GM21528 (cell line): Measurements from ENCODE around the gene RNF8.
"Not testable (repeated sequence)": the region's sequence is repeated elsewhere in the genome, so short reads cannot be mapped to it uniquely, and the experiment has no call there.

Experiments
- ATAC-seq: cut with Tn5 transposase; IDR thresholded peaks from one replicate; pipeline ENCODE4 v1.9.1; 2021; ENCODE audit warnings: mild to moderate bottlenecking, moderate library complexity; ENCODE audit not compliant: unreplicated experiment, low FRiP score

RNF8 gene

GRCh38 chr6:37353761-37354525, at the start of gene RNF8:
TSS of gene RNF8 (plus strand) at chr6:37353983. CDS start at chr6:37354165, 182 bp downstream.
- ATAC-seq: peak; percentile 81

DNA sequence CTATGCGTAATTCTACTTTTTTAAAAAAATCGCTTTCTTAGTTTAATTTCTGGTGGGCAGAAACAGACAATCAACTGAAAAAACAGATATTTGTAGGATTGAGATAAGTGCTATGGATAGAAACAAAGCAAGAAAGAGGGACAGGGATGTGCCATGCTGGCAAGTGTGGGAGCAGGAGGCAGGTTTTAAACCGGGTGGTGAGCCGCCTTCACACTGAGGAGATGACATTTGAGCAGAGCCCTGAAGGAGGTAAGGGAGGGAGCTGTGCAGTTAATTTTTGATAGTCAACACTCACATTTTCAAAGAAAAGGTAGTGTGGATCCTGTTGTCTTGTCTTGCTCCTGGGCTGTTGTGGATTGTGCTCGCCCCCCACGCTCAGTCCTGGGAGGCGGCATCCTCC, 49.0 kb upstream of the RNF8 start:
- ATAC-seq: no peak

- no peak for ATAC-seq
Observed at GRCh38 chr6:37305841-37306425, 47.9 kb upstream of the RNF8 start.

DNA sequence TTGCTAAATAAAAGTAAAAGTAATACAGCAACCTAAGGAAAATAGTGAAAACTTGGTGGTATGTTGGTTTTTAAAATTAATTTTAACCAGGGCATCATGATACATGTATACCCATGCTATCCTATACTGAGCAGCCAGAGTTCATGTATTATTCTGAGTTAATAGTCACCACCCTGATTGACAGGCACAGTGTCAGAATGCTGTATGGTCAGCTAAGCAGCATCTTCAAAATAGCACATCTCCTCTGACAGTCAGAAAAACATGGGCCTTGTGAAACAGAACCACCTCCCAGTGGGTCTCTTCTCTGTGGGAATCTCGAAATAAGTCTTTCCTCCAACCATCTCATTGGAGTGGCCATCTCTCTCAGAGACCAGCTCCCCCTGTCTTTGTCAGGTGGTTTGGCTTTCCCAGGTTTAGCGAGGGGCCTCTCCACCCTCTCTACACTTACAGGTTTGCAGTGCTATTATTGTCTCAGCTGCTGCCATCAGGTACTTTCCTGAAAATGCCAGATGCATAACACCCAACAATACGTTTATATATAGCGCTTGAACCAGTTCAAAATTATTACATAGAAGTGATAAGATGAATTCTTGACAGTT, 47.1 kb upstream of the RNF8 start:
- no peak for ATAC-seq

GRCh38 chr6:37307484-37307883, 46.3 kb upstream of the RNF8 start:
- ATAC-seq: not testable (repeated sequence)

GRCh38 chr6:37308069-37308815, 45.5 kb upstream of the RNF8 start:
- no peak for ATAC-seq

DNA sequence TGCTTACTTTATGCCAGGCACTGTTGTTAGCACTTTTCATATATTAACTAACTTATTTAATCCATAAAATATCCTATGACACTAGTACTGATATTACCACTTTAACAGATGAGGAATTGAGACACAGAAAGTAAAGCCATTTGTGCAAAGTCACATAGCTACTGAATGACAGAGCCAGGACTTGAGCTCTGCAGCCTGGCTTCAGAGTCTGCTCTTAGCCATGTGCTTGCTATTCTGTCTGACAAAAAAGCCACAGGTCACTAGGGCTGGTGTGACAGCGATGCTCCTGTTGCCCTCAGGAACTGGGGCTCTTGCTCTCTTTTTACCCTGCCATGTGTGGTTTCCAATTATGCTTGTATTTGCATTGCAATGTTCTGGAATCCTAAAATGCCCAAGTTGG, 44.7 kb upstream of the RNF8 start:
- ATAC-seq: no peak

GRCh38 chr6:37309692-37310091, 44.1 kb upstream of the RNF8 start:
- ATAC-seq: no peak

DNA sequence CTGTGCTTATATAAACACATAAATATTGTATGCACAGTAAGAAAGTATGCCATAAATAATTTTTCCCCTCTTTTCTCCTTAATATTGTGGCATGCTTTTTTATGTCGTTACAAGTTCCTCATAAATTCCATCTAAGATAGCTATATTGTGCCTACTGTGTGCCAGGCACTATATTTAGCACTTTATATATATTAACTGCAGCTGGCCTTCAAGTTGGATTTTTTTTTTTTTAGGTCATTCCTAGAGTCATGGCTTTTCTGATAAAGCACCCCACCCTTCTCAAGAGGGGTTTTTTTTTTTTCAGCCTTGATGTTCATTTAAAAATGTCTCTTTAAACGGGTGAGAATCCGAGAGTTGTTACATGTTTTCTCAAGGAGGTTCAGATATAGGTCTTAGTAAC, 42.8 kb upstream of the RNF8 start:
- ATAC-seq: no peak

- no peak for ATAC-seq
Observed at GRCh38 chr6:37311741-37312473, 41.9 kb upstream of the RNF8 start.

DNA sequence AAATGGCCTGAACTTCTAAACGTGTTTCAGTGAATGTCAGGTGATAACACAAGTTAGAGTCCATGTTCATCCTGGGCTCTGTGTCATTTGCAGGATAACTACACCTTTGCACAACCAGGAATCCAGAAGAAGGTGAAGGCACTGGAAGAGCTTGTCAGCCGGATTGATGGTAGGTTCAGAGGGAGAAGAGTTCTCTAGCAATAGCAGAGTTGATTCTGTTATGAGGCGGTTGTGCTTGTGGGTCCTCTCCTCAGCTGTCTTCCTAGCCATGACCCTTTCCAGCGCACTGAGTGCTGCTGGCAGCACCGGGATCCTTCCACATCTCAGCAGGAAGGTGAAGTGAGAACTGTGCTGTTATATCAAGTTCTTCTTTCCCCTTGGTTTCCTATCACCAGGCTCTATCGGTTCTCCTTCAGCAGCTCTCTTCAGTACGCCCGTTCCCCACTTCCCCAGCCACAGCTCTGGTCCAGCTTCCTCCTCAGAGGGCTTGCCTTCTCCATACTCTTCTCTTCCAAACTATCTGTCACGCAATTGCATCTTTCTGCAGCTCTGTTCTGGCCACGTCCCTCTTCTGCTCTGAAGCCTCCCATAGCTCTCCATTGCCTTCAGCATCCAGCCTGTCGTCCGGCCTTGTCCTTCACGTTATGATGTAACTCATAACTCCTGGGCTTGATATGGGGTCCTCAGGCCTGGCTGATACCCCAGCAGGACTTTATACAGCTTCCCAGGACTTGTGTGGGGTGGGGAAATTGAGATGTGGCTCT, 39.9 kb upstream of the RNF8 start:
- ATAC-seq: no peak

DNA sequence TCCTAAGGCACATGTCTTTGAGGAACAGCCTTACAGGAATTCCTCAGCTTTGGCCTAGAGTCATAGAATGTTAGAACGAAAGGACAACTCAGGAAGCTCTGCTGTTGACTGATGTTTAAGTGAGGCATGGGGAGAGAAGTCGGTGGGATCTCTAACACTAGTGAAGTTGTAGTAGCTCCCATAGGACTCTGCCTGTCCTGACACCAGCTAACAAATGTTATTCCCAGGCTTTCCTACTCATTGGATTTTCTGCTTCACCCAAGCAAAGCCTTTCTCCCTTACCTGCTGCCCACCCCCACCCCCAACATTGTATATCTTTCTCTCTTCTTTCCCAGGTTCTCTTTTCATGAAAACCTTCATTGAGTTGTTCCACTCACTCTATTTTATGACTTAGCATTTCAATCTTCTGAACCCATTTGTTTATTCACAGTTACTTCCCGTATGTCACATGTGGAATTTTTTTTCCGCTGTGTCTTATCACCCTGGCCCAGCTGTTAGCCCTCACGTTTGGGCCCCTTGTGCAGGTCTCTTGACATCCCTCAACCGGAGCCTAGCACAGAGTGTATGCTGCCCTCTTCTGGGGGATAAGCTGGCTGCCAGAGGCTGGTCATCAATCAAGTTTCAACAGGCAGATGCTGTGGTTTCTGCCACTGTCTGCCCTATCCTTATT, 39.2 kb upstream of the RNF8 start:
- no peak for ATAC-seq

GRCh38 chr6:37315157-37315515, 38.6 kb upstream of the RNF8 start:
- no peak for ATAC-seq

DNA sequence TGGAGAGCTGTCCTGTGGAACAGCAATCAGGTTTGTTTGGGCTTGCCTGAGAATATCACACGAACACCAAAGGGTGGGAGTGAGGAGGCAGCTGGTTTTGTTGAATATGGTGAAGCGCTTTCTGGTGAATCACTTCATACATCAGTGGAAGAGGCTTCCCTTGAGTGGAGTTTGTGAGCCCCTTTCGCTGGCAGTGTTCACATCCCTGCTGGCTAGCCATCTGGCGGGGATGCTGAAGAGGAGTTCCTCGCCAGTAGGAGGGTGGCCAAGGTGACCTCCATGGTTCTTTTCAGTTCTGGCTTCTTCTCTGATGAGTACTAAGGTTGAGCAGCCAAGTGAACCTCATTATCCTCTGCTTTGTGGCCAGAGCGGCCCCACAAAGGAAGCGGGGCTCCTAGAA, 37.7 kb upstream of the RNF8 start:
- ATAC-seq: no peak

- ATAC-seq: no peak
Observed at GRCh38 chr6:37317312-37318038, 36.3 kb upstream of the RNF8 start.

DNA sequence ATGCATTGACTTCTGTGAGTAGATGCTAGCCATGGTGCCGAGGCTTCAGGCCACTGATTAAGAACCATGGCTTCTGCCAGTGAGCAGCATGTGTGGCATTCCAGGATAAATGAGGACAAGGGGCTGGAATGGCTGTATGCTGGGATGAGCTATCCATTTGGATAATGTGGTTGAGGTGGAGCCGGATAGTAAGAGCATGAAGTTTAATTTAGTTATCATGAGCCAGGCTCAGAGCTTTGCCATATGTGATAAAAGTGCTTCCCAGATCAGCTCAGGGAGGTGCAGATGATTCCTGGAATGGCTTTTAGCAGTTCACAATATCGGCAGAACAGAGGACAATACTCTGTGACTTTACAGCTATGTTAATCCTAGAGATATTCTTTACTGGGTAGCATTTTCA, 34.6 kb upstream of the RNF8 start:
- no peak for ATAC-seq

GRCh38 chr6:37319856-37320480, 33.8 kb upstream of the RNF8 start:
- no peak for ATAC-seq

GRCh38 chr6:37320646-37321045, 33.1 kb upstream of the RNF8 start:
- no peak for ATAC-seq
